Measurements from ENCODE around the gene TGFBI. TPM values are rescaled to one million over a fixed set of nuclear protein-coding genes. Genes with fewer than 3 reads are reported as not detected.

TGFBI gene
- total RNA-seq, 1 donor: 281 TPM

DNA sequence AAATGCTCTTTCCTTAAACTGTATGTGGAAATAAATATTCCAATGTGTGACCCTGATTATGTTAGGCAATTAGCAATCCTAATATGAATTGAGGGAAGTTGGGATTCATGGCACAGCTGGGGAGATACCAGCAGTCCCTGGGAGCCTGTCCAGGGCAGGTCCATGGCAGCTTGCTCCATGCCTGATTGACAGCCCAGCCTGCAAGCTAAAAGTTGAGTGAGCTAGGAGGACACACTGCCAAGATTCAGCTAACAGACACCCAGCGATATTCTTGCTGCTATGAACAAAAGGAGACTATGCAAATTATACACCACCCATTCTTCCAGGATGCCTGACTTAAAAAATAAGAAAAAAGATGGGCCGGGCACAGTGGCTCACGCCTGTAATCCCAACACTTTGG, 6.2 kb downstream of the TGFBI start:
- peak; percentile 3 for DNase-seq (ENCODE audit: low read depth)
- TF ChIP-seq, protein P1, sequence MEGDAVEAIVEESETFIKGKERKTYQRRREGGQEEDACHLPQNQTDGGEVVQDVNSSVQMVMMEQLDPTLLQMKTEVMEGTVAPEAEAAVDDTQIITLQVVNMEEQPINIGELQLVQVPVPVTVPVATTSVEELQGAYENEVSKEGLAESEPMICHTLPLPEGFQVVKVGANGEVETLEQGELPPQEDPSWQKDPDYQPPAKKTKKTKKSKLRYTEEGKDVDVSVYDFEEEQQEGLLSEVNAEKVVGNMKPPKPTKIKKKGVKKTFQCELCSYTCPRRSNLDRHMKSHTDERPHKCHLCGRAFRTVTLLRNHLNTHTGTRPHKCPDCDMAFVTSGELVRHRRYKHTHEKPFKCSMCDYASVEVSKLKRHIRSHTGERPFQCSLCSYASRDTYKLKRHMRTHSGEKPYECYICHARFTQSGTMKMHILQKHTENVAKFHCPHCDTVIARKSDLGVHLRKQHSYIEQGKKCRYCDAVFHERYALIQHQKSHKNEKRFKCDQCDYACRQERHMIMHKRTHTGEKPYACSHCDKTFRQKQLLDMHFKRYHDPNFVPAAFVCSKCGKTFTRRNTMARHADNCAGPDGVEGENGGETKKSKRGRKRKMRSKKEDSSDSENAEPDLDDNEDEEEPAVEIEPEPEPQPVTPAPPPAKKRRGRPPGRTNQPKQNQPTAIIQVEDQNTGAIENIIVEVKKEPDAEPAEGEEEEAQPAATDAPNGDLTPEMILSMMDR (IDR thresholded peaks at IDR 0.05; ENCODE audit: insufficient read depth, low read depth, low read length): no peak
- H3K4me3 ChIP-seq (ENCODE audit: low read depth, low read length): no peak overlapping the region

DNA sequence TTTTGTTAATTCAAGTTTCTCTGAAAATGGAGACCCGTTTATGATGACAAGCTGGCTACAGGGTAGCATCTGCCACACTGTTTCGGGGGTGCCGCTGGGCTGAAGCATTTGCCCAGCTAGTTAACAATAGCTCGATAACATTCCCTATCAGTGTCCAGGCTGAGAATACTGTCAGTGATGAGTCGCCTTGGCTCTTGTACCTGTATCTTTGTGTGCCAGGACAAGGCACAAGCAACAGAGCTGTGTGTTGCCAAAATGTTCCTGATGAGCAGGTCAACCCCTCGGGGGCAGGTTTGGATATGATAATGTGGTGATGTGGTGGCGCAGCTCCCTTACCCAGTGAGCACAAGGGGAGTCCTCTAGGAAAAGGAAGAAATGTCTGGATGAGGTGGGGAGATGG, 7.0 kb downstream of the TGFBI start:
- DNase-seq (ENCODE audit: low read depth): no peak
- no peak overlapping the region for H3K4me3 ChIP-seq (ENCODE audit: low read depth, low read length)
- TF ChIP-seq, protein P1 (IDR thresholded peaks at IDR 0.05; ENCODE audit: insufficient read depth, low read depth, low read length): no peak

DNA sequence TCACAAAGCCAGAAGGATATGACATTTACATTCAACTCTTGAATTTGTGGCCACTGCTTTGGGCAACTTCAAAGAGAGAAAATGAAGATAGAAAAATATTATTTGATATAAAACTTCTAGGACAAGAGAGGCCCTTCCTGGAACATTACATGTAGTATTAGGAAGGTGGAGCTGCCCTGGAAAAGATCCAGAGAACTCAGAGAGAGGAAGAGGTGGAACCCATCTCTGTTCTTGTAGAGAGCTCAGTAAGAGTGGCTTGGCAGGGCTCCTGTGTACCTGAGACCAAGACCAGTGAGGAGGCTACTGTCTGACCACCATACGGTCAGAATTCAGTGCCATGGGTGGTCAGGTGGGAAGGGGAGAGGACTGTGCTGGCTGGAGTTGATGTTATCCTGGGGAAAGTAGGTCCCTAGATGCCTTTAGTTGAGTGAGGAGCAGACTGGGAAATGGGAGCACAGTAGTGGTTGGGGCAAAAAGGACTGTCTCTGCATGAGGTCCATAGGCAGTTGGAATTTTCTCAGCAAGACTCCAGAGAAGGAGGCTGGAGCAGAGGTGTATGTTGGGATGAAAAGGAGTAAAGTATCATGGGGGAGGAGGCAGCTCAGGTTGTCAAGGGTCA, 7.6 kb downstream of the TGFBI start:
- peak; percentile 5 for DNase-seq (ENCODE audit: low read depth)

DNA sequence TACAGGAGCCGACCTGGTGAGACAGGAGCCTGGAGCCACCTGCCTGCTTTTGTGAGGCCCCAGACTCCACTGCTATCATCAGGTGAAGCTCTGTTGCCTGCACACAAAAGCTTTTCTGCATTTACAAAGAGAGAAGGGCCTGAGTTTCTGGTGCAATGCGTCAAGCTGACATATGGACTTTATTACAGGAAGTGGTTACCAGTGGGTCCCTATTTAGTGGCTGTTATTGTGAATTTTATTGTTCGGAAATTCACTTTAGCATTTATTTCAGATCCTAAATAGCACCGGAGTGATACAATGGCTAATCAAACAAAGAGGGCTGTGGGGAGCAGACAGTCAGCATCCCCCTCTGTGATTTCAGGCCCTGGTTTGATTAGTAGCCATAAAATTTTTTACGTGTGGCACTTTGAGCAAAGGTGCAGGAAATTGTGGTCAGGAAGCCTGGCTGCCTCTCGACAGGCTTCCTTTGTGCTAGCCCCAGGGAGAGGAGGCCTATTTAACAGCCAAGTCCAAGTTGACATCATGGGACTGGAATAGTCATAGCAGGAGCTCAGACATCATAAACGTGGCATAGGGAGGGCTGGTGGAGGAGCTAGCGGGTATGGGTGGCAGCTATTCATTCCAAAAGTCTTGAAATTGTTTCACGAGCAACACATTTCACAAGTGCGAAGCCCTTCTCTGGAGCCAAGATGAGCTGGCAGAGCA, 8.4 kb downstream of the TGFBI start:
- peak; percentile 59 for DNase-seq (ENCODE audit: low read depth)
- H3K4me3 ChIP-seq (ENCODE audit: low read depth, low read length): no peak overlapping the region
- TF ChIP-seq, protein P1 (IDR thresholded peaks at IDR 0.05; ENCODE audit: insufficient read depth, low read depth, low read length): no peak

More for the DNA sequence above, 7.6 kb downstream of the TGFBI start:
- TF ChIP-seq, protein P1 (IDR thresholded peaks at IDR 0.05; ENCODE audit: insufficient read depth, low read depth, low read length): no peak
- H3K4me3 ChIP-seq (ENCODE audit: low read depth, low read length): no peak overlapping the region

DNA sequence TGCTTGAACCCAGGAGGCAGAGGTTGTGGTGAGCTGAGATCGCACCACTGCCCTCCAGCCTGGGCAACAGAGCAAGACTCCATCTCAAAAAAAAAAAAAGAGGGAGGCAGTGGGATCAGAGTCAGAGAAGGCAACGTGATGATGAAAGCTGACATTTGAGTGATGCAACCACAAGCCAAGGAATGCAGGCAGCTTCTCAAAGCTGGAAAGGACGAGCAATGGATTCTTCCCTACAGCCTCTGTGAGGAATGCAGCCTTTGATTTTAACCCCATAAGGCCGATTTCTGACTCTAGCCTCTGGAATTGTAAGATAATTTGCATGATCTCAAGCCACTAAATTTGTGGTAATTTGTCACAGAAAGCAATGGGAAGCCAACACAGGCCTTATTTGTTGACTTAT, 9.8 kb downstream of the TGFBI start:
- TF ChIP-seq, protein P1 (IDR thresholded peaks at IDR 0.05; ENCODE audit: insufficient read depth, low read depth, low read length): no peak
- DNase-seq (ENCODE audit: low read depth): peak; percentile 59
- no peak overlapping the region for H3K4me3 ChIP-seq (ENCODE audit: low read depth, low read length)

DNA sequence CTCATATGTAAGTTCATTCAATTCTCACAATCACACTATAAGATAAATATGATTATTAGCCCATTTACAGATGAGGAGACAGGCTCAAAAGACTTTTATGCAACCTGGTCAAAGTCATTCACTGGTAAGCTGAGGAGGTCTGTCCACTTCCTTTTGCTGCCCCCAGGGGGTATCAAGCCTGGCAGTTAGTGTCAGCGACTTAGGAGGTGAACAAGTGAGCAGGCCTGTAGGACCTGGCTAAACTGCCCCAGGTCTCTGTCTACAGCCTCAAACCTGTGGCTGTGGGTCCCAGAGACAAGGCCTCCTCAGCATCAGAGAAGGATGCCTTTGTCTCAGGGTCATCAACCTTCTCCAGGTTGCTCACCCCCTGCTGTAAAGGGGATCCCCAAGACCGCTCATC, 10.4 kb downstream of the TGFBI start:
- no peak for DNase-seq (ENCODE audit: low read depth)
- TF ChIP-seq, protein P1 (IDR thresholded peaks at IDR 0.05; ENCODE audit: insufficient read depth, low read depth, low read length): peak; percentile 2

More for the DNA sequence above, 10.4 kb downstream of the TGFBI start:
- H3K4me3 ChIP-seq (ENCODE audit: low read depth, low read length): no peak overlapping the region
